ENCODE measurements around the gene ADGRV1.

- TF ChIP-seq, protein P1, sequence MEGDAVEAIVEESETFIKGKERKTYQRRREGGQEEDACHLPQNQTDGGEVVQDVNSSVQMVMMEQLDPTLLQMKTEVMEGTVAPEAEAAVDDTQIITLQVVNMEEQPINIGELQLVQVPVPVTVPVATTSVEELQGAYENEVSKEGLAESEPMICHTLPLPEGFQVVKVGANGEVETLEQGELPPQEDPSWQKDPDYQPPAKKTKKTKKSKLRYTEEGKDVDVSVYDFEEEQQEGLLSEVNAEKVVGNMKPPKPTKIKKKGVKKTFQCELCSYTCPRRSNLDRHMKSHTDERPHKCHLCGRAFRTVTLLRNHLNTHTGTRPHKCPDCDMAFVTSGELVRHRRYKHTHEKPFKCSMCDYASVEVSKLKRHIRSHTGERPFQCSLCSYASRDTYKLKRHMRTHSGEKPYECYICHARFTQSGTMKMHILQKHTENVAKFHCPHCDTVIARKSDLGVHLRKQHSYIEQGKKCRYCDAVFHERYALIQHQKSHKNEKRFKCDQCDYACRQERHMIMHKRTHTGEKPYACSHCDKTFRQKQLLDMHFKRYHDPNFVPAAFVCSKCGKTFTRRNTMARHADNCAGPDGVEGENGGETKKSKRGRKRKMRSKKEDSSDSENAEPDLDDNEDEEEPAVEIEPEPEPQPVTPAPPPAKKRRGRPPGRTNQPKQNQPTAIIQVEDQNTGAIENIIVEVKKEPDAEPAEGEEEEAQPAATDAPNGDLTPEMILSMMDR (IDR thresholded peaks at IDR 0.05): no peak
- no peak for TF ChIP-seq POLR2A (IDR thresholded peaks at IDR 0.05)
Measured at GRCh38 chr5:90618071-90618470, 59.5 kb downstream of the ADGRV1 start.

Data from Peyer's patch (tissue), 4 donors.